22Rv1 (cell line): ENCODE data around the gene MTCL1.

Source experiments
- CTCF ChIP-seq: fragments of 450-650 bp; IDR thresholded peaks from 2 replicates; pipeline ENCODE4 v1.5.1; 2017; ENCODE audit warnings: mild to moderate bottlenecking
- ZFX ChIP-seq: fragments of 450-650 bp; IDR thresholded peaks from 2 replicates; pipeline ENCODE4 v1.6.1; 2017; ENCODE audit warnings: antibody characterized with exemption, borderline replicate concordance

GRCh38 chr18:8794156-8794933, 89.0 kb downstream of the MTCL1 start:
- TF ChIP-seq CTCF (no peak), ZFX (no peak)
